ENCODE data around the gene CAB39. TPM values are rescaled to one million over a fixed set of nuclear protein-coding genes. Genes with fewer than 3 reads are reported as not detected.

The CAB39 gene
- total RNA-seq, 1 donor from 2014 or later = 73.8 TPM

- DNase-seq (ENCODE audit: low spot score) = no peak
Observed at GRCh38 chr2:230821261-230821990, 108.8 kb downstream of the CAB39 start.

DNA sequence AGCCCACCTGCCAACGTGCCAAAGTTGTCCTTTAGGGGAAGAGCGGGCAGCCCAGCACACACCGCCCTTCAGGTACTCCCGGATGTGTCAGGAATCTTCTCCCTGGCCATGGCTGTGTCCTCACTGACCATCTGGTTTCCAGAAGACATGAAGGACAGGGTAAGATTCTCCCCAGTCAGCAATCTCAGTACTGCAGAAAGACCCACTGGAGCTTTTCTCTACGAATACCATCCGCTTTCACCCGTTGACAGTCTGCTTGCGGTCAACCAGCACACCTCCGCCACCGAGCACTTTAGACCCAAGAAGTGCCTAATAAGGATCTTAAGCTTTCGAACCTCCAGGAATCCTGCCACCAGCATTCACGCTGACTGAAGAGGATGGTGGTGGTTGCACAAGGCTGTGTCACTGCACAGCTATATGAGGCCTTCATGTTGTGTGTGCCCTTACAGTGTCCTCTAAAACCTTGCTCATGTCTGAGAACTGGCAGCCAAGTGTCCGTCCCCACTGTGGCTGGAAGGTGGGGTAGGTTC is 109.4 kb downstream of the CAB39 start:
- no peak for DNase-seq (ENCODE audit: low spot score)

GRCh38 chr2:230823264-230823964 is 110.8 kb downstream of the CAB39 start:
- no peak for DNase-seq (ENCODE audit: low spot score)

DNA sequence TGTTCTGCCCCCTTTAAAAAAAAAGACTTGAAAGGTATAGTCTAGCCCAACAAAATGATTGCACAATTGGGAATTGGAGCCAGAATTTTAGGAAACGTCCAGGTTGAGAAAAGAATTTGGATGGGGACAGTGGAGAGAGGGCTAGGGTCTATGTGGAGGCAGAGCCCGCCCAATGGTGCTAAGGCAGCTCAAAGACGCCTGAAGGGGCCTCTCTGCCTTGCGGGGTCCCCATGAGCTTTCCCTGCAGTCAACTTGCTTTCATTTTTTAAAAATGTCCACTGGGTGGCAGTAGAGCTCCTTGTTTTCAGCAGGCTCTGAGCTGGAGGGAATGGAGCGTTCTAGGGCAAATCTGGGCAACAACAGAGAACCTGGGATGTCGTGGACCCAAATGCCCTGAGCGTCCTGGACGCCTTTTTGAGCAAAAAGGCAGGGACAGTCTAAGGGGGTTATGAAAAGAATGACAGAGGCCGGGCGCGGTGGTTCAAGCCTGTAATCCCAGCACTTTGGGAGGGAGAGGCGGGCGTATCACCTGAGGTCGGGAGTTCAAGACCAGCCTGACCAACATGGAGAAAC is 111.8 kb downstream of the CAB39 start:
- peak; percentile 53 for DNase-seq (ENCODE audit: low spot score)

DNA sequence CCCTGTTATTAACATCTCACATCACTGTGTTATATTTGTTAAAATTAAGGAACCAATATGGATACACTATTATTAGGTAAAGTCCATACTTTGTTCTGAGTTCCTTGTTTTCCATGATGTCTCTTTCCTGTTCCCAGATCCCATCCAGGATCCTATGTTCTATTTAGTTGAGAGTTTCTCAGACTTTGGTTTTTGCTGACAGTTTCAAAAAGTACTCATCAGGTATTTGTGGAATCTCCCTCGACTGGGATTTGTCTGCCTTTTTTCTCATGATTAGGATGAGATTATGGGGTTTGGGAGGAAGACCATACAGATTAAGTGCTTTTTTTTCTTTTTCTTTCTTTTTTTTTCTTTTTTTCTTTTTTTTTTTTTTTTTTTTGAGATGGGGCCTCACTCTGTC is 112.7 kb downstream of the CAB39 start:
- no peak for DNase-seq (ENCODE audit: low spot score)

- DNase-seq (ENCODE audit: low spot score) = no peak
Observed at GRCh38 chr2:230827774-230828271, 115.2 kb downstream of the CAB39 start.

GRCh38 chr2:230828272-230828961 is 115.8 kb downstream of the CAB39 start:
- no peak for DNase-seq (ENCODE audit: low spot score)

GRCh38 chr2:230829293-230829692 is 116.7 kb downstream of the CAB39 start:
- no peak for DNase-seq (ENCODE audit: low spot score)

DNA sequence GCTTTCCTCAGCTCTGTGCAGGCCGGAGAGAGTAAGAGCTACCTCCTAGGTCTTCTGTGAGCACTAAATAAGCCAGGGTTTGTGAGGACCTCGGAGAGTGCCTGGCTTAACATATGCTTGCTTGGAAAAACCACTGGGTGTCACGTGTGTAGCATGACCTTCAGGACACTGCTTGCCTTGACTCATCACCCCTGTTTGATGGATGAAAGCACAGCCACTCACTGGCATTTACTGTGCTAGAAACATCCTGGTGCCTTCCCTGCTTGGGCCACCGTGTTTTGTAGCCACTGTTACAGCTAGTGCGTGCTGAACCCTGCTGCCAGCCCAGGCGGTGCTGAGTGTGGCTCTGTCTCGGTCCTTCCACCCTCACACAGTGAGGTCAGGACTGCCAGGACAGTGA is 117.3 kb downstream of the CAB39 start:
- DNase-seq (ENCODE audit: low spot score) = no peak

DNA sequence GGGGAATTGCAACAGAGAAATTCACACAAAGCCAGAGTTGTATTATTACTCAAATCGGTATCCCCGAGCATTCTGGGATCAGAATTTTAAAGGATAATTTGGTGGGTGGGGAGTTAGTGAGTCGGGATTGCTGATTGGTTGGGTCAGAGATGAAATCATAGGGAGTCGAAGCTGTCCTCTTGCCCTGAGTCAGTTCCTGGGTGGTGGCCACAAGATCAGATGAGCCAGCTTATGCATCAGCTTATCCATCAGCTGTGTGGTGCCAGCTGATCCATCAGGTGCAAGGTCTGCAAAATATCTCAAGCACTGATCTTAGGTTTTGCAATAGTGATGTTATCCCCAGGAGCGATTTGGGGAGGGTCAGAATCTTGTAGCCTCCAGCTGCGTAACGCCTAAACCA is 117.8 kb downstream of the CAB39 start:
- DNase-seq (ENCODE audit: low spot score) = no peak

DNA sequence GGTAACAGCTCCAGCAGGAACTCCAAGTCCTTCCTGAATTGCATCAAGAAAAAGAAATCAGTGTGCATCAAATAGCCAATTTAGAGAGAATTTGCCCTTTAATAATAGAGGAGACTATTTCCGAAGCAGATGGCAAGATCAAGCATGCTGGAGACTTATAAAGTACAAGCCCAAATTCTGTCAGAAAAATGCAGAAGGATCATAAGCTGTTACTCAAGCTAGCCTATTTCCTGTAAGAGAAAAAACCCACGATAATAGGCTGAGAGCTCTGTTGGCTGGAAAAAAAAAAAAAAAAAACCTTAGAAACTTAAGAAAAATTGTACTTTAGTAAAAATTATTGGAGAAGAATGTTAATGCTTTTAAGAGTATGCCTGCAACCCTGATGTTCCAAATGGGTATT is 127.7 kb downstream of the CAB39 start:
- DNase-seq (ENCODE audit: low spot score) = no peak

GRCh38 chr2:230842473-230842872 is 129.8 kb downstream of the CAB39 start:
- no peak for DNase-seq (ENCODE audit: low spot score)

GRCh38 chr2:230843132-230843531 is 130.5 kb downstream of the CAB39 start:
- no peak for DNase-seq (ENCODE audit: low spot score)

GRCh38 chr2:230846360-230846759 is 133.7 kb downstream of the CAB39 start:
- DNase-seq (ENCODE audit: low spot score) = no peak

DNA sequence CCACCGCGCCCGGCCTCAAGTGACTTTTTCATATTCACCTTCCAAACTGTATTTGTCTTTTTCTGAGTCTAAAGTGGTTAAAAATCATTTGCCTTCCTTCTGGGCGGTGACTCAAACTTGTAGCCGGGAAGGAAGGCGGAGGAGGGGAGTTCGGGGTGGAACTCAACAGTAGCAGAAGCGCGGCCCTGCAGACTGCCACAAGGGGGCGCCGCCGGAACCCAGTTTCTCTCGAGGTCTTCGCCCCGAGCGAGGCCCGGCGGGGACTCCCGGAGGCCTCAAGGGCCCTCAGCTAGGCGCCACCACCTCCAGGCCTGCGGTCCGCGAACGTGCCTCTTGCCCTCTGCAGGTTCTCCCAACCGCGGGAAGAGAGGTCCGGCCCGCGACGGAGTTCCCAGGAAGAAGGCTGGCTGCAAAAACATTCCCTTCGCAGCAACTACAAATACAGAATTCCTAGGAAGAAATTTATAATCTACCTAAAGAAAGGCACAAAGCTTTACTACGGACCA is 135.3 kb downstream of the CAB39 start:
- peak; percentile 89 for DNase-seq (ENCODE audit: low spot score)

DNA sequence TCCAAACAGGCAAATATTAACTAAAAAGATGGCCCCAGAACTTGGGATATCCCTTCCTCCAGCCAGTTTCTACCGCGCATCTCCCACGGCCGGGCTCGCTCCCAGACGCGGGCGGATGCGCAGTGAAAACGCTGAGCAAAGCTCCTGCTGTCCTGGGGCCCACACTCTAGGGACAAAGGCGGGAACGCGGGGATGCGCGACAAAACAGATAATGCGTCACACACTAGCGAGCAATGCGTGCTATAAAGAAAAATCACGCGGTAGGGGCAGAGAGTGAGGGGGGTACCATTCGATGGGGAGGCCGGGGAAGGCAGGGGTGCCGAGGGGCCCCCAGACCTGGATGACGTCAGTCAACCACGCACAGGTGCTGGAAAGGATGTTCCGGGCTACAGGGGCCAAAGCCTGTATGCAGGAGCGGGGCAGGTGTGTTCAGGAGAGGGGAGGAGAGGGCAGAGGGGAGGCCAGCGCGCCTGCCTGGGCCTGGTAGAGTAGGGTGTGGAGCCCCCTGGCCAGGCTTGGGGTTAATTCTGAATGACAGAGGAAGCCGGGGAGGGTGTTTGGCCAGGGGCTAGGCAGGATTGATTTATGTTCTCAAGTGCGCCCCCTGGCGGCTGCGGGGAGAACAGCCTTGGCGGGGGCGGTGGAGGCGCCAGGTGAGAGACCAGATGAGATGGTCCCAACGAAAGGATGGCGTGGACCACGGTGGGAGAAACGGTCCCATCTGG is 137.2 kb downstream of the CAB39 start:
- no peak for DNase-seq (ENCODE audit: low spot score)

- DNase-seq (ENCODE audit: low spot score) = no peak
Observed at GRCh38 chr2:230850358-230850658, 137.7 kb downstream of the CAB39 start.

DNA sequence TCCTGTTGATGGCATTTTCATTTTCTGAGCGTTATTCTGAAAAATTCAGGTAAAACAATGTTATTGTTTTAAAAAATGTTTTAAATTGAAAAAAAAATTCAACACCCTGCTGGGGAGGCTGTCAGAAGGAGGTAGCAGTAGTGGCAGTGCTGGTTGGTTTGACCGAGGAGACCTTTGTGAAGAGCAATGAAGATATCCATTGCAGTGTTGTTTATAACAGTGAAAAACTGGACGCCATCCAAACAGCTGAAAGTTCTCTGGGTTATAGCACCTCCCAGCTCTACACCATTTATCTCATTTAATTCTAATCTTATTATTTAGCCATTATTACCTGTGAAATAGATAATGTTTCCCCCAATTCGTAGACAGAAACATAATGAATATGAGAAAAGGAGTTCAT is 139.5 kb downstream of the CAB39 start:
- no peak for DNase-seq (ENCODE audit: low spot score)

DNA sequence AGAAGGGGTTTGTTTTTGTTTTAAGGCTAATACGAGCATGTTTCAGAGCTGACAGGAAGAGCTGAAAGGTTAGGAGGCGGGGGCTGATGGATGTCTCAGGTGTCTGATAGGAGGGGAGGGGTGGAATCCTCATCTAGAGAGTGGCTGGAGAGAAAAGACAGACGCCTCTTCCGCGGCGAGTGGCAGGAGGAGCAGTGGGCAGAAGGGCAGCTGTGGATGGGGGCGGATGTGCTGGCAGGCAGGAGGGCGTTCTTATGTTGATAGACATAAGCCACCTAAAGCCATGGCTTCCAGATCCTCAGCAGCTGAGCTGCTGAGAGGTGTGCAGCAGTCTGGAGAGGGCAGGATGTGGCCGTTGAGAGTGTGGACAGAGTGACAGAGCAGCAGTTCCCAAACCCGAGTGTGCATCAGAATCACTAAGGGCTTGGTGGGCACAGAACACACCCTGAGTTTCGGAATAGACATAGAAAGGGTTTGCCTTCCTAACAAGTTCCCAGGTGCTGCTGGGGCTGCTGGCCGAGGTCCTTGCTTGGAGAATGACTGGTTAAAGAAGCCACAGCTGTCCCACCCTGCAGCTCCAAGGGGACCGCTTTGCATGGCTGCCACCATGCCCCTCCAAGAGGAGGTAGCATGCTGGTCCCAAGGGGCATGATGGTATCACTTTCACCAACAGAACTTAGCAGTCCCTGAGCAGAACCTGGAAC is 149.1 kb downstream of the CAB39 start:
- no peak for DNase-seq (ENCODE audit: low spot score)

GRCh38 chr2:230862292-230862691 is 149.7 kb downstream of the CAB39 start:
- DNase-seq (ENCODE audit: low spot score) = no peak

- DNase-seq (ENCODE audit: low spot score) = no peak
Observed at GRCh38 chr2:230863031-230863430, 150.4 kb downstream of the CAB39 start.

Data from mucosa of gallbladder (tissue), 1 donor.